Hematopoietic multipotent progenitor cell treated with erythropoietin and hydrocortisone succinate and interleukin-3 and kit ligand, for 15 days (in vitro differentiated cells): ENCODE measurements around the gene LRP8.
"Not testable (repeated sequence)": the region's sequence is repeated elsewhere in the genome, so short reads cannot be mapped to it uniquely, and the experiment has no call there.

Experiments
- DNase-seq: peaks from one replicate; pipeline ENCODE4 v3.0.0-alpha.2; 2015; ENCODE audit warnings: low spot score

LRP8 gene

DNA sequence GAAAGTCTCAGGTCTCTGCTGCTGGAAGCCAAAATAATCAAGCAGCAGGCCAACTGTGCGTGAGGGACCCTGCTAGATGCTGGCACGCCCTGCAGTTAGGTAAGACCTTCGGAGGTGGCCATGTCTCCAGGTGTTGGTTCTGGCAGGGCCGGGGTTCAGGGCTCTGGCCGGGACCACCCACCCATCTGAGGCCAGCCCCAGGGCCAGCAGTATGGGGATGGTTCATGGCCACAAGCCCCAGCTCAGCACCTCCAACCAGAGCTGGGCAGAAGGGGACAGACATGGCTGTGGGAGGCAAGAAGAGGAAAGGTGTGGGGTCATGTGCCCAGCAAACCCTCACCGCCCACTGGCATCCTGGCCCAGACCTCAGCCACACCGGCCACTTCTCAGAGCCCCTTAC is 23.3 kb downstream of the LRP8 start:
- no peak for DNase-seq

DNA sequence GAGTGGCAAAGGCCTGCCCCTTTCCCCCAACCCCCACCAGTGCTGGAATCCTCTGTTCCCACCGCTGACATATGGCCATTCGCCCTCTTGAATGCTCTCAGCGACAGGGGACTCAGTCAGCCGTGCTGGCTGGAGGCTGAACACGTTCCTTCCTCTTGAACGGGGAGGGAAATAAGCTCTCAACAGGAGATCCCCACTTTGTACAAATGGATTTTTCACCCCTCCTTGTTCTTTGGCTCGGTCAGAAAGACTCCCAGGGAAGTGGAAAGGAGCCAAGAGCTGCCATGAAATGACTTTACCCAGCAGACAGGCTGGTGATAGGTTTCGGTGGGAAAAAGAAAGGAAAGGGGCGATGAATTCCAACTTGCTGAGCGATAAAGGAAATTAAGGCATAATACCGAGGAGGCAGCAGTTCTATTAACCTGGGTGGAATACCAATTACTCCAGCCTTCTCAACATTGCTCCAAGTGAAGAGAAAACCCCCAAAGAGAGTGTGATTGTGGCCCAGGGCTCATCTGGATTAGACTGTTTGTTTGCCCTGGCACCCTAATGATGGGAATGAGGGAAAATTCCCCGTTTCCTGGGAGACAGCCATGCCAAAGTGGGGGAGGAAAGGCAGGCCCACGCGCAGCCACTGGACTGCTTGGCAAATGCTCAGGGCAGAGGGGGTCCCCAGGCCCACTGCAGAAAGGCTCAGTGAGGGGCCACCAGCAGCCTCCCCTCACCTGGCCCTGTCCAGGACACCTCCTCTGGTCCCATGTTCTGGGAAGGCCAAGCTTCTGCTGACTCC is 23.9 kb downstream of the LRP8 start:
- no peak for DNase-seq

DNA sequence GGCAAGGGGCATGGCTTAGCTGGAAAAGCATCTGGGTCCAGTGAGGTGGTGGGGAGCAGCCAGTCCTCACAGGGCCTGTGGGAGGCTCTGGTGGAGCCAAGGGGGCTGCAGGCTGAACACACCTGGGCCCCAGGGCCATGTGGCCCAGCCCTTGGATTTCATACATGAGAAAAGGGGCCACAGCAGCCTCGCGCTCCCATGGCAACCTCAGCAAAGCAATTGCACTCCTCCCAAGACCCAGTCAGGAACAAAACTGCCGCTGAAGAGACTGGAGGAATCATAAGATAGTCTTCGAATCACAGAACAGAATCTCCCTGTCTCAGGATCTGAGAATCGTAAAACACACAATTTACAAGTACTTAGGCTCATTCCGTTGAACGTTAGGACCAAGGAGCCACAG is 24.6 kb downstream of the LRP8 start:
- DNase-seq: no peak

DNA sequence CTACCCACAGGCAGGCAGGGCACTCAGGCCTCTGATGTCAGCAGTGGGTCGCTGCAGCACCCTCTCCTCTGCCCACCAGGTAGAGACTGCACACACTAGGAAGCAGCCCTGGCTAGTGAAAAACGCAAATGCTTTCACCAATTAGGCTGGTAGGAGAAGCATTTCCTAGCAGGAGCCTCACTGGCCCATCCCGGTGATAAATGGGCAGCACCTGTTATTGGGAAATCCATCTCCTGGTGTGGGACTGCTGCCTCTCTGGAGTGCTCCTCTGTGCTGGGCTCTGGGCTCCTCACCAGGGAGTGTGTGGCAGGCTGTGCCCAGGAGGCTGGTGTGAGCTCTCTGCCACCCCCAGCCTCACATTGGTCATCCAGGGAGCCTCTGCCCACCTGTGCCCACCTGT is 28.6 kb downstream of the LRP8 start:
- DNase-seq: no peak

DNA sequence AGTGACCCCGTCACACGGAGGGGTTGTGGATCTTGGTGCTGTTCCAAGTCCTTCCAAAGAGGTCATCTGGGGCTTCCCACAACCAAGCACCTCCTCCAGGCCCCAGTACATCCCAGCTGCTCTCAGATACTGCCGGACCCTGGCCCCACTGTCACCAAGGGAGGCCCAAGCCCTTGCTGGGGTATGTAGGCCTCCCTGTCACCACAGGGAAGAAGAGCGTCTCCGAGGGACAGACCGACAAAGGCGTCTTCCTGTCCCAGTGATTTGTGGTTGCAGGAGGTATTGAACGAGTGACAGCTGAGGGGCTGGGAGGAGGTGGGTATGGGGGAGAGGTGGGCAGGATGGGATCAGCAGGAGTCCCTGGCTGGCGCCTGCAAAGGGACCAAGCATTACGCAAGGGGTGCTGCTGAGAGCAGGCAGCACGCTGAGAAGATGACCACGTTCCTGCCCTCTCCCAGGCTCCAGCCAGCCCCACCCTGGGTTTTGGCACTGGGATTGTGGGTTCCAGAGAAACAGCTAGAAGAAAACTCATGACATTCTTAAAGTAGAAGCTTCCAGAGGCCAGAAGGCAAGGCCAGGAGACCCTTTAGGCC is 29.7 kb downstream of the LRP8 start:
- no peak for DNase-seq

DNA sequence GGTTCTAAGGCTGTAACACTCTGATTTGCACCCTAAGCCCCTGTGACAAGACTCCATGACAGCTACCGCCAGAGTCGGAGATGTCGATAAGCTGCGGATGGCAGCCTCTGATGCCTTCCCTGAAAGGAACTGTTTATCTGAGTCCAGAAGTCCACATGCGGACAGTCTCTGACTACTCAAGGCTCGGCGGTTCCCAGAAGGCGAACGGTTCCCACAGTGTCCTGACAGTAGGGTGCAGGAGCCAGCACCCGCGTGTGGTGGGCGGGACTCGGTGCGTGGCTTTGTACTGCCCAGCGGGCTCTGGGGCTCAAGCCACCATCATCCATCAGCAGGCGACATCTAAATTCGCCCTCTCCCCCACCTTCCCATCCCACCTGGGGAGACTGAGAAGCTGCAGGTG is 30.7 kb downstream of the LRP8 start:
- no peak for DNase-seq

DNA sequence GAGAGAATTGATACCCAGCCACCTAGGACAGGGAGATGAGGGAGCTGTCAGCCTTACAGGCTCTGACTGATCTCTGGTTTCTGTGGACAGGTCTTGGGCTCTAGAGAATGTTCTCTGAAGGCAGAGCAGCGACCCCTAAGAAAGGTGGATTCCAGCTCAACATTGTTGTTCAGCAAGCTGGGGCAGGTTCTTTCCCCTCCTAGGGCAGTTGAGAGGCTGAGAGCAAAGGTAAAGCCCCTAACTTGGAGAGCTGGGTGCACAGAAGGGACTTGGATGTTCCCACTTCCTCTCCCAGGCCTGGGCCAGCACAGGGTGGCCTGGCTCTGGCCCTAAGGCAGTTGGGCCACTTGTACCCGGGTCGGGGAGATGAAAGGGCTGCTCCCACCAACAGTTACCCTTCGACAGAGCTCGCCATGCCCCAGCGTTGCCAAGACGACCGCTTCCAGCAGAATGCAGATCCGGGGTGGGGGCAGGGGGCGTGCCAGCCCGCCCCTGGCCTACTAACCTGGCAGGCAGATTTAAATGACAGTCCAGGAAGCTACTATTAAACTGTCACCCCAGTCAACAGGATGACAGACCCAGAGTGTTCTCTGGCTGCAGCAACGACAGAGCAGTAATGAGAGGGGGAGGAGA is 31.6 kb downstream of the LRP8 start:
- no peak for DNase-seq

DNA sequence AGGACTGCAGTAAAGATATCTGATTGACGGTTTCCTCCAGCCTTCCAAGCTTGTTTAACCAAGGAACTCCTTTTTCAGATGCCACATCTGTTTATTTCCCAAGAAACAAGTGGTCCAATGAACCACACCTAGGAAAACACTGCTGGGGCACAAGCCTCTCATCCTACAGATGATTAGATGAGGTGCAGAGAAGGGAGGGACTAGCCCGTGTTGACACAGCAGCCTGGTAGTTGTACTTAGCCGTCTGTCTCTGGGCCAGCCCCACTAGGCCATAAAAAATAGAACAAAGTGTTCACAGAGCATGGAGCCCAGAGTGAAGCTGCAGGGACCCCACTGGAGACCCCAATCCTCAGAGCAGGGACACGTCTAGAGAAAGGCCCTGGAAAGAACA is 32.1 kb downstream of the LRP8 start:
- no peak for DNase-seq

DNA sequence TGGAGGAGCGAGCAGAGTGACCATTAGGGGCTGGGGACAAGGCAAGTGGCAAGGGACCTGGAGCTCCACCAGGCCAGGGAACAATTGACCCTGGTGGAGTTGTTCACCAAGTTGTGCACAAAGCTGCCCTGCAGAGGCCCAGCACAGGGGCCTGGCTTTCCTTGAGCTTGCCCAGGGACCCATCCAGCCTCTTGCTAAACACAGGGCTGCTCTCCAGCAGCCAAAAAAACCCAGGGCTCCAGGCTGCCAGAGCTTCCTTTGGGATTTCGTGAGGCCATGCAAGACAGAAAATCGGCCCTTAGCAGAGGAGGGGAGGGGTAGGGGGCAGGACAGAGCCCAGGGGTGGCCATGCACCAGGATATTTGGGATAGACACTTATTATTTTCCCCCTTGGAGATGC is 32.6 kb downstream of the LRP8 start:
- no peak for DNase-seq

DNA sequence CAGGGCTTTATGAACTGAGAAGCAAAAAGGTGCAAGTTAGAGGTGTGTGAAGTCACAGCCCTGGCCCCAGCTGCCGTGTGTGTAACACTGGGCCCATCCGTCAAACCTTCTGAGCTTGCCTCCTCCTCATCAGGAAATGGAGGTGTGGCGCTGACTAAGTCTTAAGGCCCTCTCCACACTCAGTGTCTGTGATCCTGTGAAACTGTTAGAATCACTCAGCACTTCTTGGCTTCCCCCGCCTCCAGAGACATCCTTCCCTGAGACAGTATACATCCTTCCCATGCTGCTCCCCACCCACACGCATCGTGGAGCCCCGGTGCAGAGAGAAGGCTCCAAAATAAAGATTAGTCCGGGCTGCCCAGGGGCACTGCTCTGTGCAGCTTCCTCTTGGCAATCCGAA is 33.3 kb downstream of the LRP8 start:
- DNase-seq: no peak

DNA sequence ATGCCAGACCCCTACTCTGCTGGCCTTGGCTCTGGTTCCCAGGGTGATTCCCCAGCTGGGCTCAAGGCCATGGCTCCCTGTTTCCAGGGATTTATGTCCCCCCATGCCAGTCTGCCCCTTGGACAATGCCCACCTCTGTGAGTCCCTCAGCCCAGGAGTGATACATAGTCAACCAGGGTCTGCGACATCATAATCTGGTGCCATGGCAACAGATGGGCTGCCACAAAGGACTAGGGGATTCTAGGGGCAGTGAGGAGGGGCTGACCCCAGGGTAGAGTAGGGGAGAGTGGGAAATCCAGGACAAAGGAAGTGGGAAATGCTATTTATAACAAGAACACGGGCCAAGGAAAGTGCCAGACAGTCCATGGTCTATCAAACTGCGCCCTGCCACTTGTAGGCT is 33.8 kb downstream of the LRP8 start:
- no peak for DNase-seq

DNA sequence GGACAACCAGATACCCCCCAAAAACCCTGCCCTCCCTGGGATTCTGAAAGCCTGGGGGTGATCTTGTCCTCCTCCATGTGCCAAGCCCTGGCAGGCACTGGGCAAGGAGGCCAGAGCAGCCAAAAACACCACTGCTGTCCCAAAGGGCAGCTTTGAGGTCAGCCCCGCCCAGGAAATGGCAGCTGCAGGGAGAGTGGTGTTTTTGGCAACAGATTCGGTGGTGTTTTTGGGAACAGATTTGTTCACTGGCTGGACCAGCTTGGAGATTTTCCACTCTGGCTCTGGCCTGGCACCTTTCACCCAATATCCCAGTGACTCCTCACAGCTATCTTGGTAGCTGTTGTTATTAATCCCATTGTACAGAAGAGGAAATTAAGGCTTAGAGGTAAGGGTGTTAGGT is 34.7 kb downstream of the LRP8 start:
- DNase-seq: no peak

DNA sequence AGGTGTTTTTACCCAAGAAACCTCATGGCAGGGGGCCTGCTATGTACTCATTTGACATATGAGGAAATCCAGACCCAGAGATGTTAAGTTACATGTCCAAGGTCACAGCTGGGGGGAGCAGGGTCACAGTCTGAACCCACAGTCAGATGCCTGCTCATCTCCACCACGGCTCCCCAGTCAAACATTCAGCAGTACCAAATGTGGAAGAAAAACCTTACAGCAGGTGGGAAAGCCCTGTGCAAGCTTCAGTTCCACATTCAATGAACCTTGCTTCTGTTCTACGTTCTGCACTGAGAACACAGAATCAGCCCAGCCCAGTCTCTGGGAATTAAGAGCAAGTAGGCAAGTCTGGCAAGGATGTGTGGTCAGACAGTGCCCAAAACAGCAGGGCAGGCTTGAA is 35.2 kb downstream of the LRP8 start:
- no peak for DNase-seq

DNA sequence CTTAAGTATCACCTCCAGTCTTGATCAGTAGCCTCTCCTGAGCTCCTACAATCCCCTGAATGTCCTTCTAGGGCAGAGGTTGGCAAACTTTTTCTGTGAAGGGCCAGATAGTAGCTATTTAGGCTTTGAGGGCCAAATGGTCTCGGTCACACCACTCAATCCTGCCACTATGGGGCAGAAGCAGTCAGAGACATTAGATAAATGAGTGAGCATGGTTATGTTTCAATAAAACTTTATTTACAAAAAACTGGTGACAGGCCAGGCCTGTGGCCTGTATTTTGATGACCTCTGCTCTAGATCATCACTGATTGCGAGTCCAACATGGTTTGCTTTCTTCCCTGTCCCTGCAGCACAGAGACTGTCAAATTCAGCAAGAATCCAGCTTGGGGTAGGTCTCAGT is 36.3 kb downstream of the LRP8 start:
- no peak for DNase-seq

DNA sequence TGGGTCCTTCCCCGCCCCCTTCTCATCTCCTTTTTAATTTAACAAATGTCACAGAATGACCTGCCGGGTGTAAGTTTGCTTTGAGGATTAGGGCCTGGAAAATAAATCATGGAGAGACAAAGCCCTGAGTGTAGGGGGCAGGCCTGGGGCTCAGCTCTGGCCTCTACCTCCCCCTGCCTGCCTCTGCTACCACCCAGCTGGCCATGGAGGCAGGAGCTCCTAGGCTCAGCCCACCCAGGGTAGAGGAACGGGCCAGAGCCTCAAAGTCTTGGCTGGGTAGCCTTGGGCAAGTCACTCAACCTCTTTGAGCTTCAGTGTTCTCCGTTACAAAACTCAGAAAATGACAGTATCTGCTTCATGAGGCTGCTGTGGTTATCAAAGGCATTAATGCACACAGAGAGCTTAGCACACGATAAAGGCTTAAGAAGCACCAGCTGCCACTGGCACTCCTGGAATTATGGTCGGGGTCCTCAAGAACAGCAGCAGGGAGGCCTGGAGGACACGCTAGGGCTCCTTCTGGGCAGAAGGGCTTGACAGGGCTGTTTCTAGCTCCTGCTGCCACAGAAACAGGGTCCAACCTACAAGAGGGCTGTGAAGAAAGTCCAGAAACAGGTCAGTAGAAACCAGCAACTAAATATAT is 39.0 kb downstream of the LRP8 start:
- DNase-seq: no peak

DNA sequence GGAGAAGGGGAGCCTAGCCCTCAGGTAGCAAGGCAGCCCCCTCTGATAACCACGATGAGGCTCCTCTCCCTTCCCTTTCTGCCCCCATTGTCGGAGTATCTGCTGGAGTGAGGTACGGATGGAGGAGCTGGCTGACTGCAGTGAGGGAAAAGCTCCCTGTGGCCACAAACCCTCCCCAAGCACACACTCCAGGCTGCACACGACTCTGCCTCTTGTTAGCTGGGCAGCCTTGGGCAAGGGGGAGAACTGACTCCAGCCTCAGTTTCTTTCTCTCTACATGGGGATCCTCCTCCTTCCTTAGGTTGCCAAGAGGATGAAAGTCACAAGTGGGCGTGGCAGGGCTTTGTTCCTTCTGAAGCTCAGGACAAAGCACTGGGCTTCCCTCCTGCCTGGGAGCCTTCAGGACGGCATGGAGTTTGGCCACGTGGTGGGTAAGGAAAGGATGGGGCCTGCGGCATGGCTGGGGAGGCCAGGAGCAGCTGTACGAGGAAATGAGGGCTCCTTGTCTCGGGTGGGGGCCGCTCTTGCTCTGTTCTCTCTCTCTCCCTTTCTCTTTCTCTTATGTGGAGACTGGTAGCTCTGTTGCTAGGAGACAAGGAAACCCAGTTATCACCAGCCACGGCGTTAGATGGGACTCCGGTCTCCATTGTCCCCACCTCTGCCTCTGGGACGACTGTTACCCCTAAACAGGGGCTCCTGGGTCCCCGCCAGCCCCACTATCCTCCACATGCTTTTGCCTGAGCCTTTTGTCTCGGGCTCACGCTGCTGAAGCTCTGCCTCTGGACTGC is 39.7 kb downstream of the LRP8 start:
- no peak for DNase-seq

DNA sequence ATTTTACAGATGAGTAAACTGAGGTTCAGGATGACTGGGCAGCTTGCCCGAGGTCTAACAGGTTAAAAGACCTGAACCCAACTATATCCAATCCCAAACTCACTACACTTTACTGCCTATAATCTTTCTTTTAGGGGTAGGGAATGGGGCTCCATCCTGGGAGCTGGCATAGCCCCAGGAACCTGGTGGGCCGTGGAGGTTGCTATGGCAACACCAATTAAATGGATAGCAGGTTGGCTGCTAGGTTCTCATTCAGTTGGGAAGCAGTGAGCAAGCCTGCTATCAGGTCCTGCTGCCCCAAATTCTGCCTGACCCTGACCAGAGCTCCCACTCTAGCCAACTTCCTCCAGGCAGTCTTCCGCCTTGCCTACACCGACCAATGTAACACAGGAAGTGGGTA is 40.9 kb downstream of the LRP8 start:
- DNase-seq: no peak

DNA sequence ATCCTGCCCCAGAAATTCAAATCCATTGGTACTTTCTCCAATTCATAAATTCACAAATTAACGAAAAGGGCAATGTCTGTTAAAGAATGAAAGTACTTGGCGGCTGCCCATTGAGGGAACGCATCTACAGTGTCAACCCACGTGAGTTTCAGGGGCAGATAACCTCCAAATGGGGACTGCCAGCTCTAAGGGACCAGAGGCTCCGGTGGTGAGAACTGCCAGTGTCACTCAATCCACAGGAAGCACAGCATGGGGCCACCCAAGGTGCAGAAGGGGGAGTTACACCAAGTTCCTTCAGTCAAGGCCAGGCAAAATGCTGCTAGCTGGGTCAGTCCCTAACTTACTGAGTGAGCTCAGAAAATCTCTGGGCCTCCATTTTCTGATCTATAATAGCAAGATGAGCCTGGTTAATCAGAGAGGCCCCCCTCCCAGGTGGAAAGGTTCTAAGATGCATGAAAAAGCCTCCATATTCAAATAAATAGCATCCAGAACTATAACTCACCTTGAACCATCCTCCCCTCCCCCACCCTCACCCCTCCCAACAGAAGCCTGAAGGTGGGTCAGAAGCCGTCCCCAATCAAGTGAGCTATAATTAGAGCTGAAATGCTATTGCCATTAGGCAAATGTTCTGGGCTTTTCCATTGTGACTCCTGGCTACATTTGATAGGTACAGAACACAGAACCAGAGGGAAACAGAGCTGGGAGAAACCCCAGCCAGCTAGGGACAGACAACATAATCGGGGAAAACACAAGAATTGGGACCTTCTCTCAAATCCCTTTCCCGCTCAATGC is 41.7 kb downstream of the LRP8 start:
- no peak for DNase-seq

DNA sequence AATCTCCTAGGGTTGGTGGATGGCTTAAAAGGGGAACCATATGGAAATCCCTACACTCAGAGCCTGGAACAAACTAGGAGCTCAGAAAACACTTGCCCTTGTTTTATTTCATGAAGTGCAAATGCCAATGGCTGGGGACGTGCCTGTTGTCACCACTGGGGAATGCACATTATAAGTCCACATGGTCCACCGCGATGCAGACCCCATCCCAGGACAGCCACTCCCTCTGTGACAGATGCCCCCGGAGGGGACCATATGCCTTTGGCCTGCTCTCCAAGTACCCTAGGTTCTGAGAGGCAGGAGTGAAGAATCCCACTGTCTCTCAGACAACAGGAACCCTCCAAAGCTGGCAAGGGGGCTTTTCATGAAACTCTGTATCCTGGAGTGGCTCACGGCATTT is 42.3 kb downstream of the LRP8 start:
- no peak for DNase-seq

DNA sequence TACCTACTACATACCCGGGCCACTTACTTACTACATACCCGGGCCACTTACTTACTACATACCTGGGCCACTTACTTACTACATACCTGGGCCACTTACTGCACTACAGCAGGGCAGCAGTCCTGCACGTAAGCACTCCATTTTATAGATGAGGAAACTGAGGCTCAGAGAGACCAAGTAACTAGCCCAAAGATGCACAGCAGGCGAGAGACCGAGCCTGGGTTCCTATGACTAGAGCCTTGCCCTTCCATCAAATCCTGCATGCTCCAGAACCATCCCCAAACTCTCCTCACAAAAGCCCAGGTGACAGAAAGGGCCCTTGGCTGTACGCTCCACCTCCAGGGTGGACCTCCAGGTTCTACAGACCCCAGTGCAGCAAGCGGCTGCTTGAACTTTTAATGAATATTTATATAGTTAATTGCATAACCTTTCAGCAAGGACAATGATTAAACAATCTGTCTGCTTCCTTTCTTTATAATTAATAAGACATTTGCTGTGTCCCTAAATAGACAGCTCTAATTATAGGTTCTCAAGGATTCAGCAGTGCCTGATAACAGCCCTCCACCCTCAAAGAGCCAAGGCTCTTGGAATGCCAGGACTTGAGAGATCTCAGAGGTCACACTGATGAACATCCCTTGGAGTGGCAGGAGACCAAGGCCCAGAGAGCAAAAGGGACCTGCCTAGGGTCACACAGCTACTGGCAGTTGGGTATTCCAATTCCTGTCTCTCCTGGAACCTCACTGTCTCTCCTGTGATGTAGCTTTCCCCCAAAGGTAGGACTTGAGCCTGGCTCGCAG is 43.4 kb downstream of the LRP8 start:
- no peak for DNase-seq

DNA sequence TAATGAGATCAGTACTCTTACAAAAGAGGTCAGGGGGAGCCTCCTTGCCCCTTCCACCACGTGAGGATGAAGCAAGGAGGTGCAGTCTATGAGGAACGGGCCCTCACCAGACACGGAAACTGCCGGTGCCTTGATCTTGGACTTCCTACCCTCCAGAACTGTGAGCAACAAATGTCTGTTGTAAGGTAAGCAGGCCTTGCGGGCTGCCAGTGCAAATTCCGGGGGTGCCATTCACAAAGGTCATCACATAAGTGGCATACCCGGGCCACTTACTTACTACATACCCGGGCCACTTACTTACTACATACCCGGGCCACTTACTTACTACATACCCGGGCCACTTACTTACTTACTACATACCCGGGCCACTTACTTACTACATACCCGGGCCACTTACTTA is 44.7 kb downstream of the LRP8 start:
- DNase-seq: not testable (repeated sequence)
